Right renal cortex interstitium (tissue), 3 donors: ENCODE data around the gene MSX2. TPM values are rescaled to one million over a fixed set of nuclear protein-coding genes. Genes with fewer than 3 reads are reported as not detected.

ENCODE experiments used
- DNase-seq, 3 donors: peaks; one replicate each; pipeline ENCODE4 v3.0.0-alpha.2; 2013; ENCODE audit warnings: low read depth in 3 of 3, low spot score in 2 of 3
- polyA plus RNA-seq, 3 donors: library from polyadenylated mRNA; unstranded; fragments of 120-200 nt; gene quantifications; one replicate each; pipeline ENCODE4 v1.2.1, GENCODE V29; 2013; ENCODE audit not compliant: insufficient read length in 3 of 3

MSX2 gene
- polyA plus RNA-seq, 3 donors, result 0.22 to 0.69 (median 0.62) TPM

- no peak for DNase-seq
These were observed 6.4 kb upstream of the MSX2 start for GRCh38 chr5:174717826-174718455.

- no peak for DNase-seq
These were observed 5.3 kb upstream of the MSX2 start for GRCh38 chr5:174718880-174719610.

GRCh38 chr5:174719793-174720611 lies 4.4 kb upstream of the MSX2 start:
- DNase-seq, result no peak

- no peak for DNase-seq
These were observed 3.5 kb upstream of the MSX2 start for GRCh38 chr5:174720612-174721529.

GRCh38 chr5:174721530-174722432 lies 2.6 kb upstream of the MSX2 start:
- no peak for DNase-seq

GRCh38 chr5:174722500-174722899 lies 1.9 kb upstream of the MSX2 start:
- no peak for DNase-seq

- no peak for DNase-seq
These were observed 935 bp upstream of the MSX2 start for GRCh38 chr5:174723315-174723978.

- no peak for DNase-seq
These were observed 351 bp upstream of the MSX2 start for GRCh38 chr5:174723979-174724483.

- no peak for DNase-seq
These were observed 1.0 kb downstream of the MSX2 start for GRCh38 chr5:174725261-174725990.

- DNase-seq, result no peak
These were observed 1.7 kb downstream of the MSX2 start for GRCh38 chr5:174725991-174726601.

GRCh38 chr5:174726916-174727793 lies 2.8 kb downstream of the MSX2 start:
- no peak for DNase-seq

- DNase-seq, result no peak
These were observed 3.7 kb downstream of the MSX2 start for GRCh38 chr5:174727794-174728680.

- no peak for DNase-seq
These were observed 4.8 kb downstream of the MSX2 start for GRCh38 chr5:174729075-174729680.

GRCh38 chr5:174731214-174732035 lies 7.0 kb downstream of the MSX2 start:
- no peak for DNase-seq
